Activated CD4-positive, alpha-beta T cell treated with anti-CD3 and anti-CD28 coated beads, Interleukin-2, amount 50 U/mL, for 16 hours (primary cell): ENCODE results near the gene PLCB4.

Experiments used
- DNase-seq: peaks from one replicate; pipeline ENCODE4 v3.0.0-alpha.2; 2020

The PLCB4 gene

DNA sequence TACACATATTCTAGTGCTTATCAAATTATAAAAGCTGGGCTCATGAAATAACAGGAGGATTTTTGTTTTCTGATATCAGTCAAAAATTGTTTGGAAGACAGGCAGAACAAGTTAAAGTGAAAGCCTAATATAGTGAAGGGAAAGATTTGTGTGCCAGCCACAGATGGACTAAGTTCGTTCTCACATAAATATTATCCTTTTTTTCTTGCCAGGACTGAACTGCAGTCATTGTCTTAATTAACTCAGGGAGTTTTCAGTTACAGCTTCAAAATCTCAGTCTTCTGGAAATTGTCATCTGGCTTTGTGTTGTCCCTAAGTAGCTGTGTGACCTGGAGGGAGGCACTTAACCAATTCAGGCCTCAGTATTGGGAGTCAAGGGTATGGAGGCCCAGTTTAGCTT lies 40.7 kb downstream of the PLCB4 start:
- DNase-seq, result no peak

GRCh38 chr20:9110365-9110764 lies 41.5 kb downstream of the PLCB4 start:
- no peak for DNase-seq

DNA sequence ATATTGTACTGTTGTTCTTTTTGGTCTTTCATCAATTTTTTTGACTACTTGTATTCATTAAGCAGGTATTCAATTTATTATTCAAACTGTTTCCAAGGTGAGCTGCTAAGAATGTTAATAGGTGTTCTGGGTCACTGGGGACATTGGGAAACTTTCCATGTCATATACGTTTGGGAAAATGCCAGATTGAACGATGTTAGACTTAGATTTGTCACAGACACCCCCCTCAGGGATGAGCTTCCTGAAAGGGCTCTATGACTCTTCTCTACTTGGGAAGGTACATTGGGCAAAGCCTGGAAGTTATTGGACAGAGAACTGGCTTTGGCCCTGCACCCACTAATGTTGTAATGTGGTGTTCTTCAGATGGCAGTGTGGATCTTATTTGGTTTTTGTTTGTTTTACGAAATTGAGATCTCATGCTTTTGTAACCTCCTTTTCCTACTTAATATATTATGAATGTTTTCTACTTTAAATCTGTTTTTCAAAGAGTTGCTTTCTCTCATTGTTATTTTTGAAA lies 42.1 kb downstream of the PLCB4 start:
- no peak for DNase-seq

- DNase-seq, result no peak
Observed at GRCh38 chr20:9112541-9113515, 43.9 kb downstream of the PLCB4 start.

DNA sequence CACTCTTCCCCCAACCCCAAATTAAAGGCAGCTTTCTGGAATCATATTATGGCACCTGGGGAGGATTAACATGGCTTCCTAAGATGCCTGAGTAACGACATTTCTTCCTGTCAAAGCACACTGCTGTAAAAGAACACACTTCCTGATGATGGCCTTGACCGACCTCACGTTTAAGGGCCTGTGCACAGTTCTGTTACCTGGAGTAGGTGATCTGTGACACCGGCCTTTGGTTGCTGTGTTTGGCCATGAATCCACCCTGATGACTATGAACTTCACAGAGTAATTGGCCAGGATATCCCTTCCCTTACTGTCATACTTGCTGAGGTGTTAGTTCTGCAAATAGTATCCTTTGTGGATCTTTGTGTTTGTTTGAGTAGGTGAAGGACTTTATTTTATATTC lies 45.8 kb downstream of the PLCB4 start:
- no peak for DNase-seq

GRCh38 chr20:9117548-9117947 lies 48.7 kb downstream of the PLCB4 start:
- no peak for DNase-seq

DNA sequence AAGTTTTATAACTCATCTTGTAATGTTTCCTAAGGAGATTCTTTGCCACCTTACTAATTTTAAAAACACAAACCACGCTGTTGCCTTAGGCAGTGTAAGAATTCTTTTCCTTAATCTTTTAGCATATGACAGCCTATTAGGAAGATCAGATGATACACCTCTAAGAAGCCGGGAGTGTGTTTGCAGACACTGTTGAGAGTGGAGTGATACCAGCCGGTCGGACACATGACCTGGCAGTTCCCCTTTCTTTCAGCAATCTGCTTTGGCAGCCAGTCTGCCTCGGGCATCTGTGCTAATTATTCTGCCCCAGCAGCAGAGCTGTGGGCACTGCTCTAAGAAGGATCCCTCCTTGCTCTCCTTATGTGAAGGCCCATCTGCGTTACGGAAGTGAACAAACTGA lies 50.9 kb downstream of the PLCB4 start:
- no peak for DNase-seq

DNA sequence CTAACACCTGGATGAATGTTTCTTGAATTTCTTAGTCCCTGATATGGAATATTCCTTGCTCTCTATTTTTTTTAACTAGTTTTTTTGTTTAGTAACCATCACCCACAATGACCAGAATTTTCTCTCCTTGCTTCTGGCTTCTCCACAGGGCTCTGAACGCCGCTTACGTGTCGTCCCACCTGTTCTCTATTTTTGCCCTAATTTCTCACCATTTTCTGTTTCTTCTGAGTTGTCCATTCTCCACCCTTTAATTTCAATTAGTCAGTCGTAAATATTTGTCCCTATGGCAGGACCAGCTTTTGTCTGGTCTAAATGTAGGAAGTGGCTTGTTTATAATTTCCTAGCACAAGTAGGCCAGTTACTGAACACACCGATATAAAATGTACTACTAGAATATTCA lies 52.3 kb downstream of the PLCB4 start:
- DNase-seq, result no peak

DNA sequence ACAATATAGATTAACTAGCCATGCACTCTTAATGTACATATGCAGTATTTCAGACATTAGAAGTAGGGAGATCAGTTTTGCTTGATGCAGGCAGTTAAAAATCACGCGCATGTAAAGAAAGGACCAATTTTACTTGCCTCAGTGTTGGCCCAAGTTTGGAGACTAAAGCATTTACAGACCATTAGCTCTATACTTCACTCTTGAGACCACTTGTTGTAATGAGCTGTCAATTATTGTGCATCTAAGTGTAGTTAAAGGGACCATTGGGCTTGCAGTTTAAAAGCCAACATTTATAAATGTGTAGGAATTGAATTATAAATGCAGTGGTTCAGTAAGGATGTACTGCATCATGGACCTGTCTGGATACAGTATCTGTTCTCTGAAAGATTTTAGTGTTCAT lies 53.7 kb downstream of the PLCB4 start:
- DNase-seq, result no peak

DNA sequence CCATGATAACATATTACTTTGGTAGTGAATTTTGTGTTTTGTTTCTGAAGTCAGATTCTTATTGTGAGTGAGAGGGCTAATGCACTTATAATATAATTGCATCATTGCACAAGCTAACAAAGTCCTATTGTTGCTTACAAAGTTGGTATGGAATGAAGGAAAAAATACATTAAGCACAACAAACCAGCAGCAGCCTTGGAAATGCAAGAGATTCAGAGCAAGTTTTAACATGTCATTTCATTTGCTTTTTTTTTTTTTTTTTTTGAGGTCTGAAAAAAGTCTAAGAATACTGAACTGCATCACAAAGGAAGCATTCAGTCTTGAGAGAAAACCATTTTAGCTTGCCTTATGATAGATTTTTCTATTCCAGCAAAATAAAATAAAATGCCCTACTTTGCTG lies 57.6 kb downstream of the PLCB4 start:
- DNase-seq, result no peak

GRCh38 chr20:9128568-9128967 lies 59.7 kb downstream of the PLCB4 start:
- DNase-seq, result no peak

- DNase-seq, result no peak
Observed at GRCh38 chr20:9129756-9130155, 60.9 kb downstream of the PLCB4 start.

- DNase-seq, result no peak
Observed at GRCh38 chr20:9130521-9130920, 61.6 kb downstream of the PLCB4 start.

DNA sequence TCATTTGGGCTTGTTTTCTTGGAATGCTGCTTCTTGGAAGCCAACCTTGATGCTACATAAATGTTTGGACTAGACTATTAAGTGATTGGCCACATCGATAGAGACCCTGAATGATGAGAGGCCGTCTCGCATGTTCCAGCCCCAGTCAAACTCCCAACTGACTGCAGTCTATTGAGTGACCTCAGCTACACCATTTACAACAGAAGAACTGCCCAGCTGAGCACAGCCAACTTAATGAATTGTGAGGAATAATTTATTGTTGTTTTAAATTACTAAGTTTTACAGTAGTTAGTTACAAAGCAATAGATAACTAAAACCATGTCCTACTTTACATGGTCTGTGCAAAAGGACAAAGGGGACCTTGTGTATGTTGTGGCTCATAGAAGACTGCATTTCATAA lies 63.0 kb downstream of the PLCB4 start:
- DNase-seq, result no peak

GRCh38 chr20:9134346-9134745 lies 65.5 kb downstream of the PLCB4 start:
- DNase-seq, result no peak

GRCh38 chr20:9136114-9136513 lies 67.2 kb downstream of the PLCB4 start:
- DNase-seq, result no peak

DNA sequence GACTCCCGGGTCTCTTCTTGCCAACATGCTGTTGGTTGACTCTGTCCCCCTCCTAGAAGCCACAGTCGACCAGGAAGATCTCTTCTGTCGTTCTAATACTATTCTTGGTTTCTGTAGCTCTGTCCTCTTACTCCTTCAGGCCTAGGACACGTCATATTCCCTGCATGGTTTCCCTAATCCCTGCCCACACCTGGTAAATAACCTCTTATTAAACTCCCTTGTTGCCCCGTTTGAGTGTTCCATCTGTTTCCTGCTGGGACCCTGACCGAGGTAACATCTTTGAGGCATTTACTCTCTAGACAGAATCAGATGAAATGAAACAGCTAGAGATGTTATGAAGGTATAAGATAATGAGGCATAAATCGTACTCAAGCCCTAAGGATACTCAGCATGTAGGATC lies 68.1 kb downstream of the PLCB4 start:
- no peak for DNase-seq

- no peak for DNase-seq
Observed at GRCh38 chr20:9139106-9139833, 70.4 kb downstream of the PLCB4 start.

- DNase-seq, result no peak
Observed at GRCh38 chr20:9140162-9140760, 71.4 kb downstream of the PLCB4 start.

GRCh38 chr20:9141070-9141469 lies 72.2 kb downstream of the PLCB4 start:
- no peak for DNase-seq

DNA sequence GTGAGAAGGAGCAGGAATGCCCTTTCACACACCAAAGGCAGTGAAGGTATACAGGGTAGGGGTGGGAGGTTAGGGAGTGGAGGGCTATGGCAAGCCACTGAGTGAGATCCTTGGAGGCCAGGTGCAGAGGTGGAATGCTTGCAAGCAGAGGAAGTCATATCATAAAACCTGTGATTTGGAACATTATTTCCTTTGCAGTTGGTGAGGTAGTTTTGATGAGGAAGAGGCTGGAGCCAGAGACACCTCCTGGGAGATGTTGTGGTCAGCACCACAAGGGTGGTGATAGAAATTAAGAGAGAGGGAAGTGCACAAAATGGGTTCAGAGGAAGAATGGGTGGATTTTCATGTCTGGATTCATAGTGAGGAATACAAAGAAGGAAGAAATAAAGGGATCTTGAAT lies 73.0 kb downstream of the PLCB4 start:
- no peak for DNase-seq

- no peak for DNase-seq
Observed at GRCh38 chr20:9142809-9143208, 73.9 kb downstream of the PLCB4 start.

DNA sequence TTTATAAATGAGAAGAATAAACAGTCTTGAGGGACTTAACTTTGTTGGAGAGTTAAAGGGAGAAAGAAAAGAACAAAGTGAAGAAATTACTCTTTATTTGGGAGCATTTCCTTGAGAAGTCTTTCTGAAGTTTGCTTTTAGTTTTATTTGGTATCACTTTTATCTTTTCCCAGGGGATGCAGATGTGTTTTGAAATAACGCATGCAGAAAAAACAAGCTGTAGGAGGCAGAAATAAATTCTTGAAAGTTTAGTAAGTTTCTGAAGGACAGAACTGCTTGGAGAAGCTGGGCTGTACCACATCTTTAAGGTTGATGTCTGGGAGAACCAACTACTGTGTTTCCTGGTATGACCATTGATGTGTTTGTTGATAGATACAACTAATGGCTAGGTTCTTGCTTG lies 75.0 kb downstream of the PLCB4 start:
- DNase-seq, result no peak

DNA sequence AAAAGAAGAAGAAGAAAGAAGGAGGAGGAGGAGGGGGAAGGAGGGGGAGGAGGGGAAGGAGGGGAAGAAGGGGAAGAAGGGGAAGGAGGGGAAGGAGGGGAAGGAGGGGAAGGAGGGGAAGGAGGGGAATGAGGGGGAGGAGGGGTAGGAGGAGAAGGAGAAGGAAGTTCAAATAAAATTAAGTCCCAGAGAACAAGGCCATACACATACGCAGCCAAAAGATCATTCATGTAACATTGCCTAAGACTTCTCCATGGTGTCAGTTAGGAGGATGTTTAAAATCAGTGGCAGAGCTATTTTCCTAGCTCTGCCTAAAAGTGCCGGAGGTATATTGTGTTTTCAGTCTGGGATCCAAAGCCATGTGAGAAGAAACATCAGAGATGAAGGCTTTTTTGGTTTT lies 75.8 kb downstream of the PLCB4 start:
- no peak for DNase-seq
